ENCODE results near the gene GRIK3. TPM values are rescaled to one million over a fixed set of nuclear protein-coding genes. Genes with fewer than 3 reads are reported as not detected.

GRIK3 gene
- polyA plus RNA-seq, 1 donor (not counting 4 experiments of a cell fraction or from before 2014, with no cell fraction given) = not detected

DNA sequence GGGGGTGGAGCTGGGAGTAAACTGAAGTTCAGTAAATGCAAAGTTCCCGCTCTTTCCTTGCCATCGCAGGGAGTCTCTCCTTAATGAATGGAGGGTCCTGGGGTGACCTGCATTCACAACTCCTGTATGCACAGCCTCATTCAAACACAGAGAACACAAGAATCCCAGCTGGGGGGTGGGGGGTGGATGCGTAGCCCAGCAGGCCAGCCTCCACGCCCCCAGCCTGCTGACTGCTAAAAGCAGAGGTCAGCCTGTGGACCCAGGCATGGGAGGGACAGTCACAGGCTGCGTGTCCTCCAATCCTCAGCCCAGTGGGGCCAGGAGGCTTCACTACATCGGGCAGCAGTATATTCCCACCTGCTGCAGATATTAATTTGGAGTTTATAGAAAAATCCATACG lies 263.1 kb downstream of the GRIK3 start:
- FAIRE-seq (no peak), DNase-seq (ENCODE audit: low read depth, low spot score) (no peak)
- Histone ChIP-seq H3K79me2 (ENCODE audit: control insufficient read depth, insufficient read depth, low read length) (no peaks in the 10 kb centered on the region), H3K27ac (ENCODE audit: control insufficient read depth, insufficient read depth, low read length) (no peak overlapping the region), H3K36me3 (ENCODE audit: control insufficient read depth in 2 of 2, extremely low read depth in 1 of 2, insufficient read depth in 2 of 2, low read length in 2 of 2) (no peaks in the 10 kb centered on the region), H2AFZ (ENCODE audit: control insufficient read depth, low read length) (no peak overlapping the region), H3K4me1 (ENCODE audit: control insufficient read depth, extremely low read depth, insufficient read depth, low read length) (no peaks in the 10 kb centered on the region), H3K9ac (ENCODE audit: control insufficient read depth, extremely low read depth, insufficient read depth, low read length) (no peak overlapping the region), H3K9me1 (ENCODE audit: control insufficient read depth, extremely low read depth, insufficient read depth, low read length) (no peaks in the 10 kb centered on the region), H3K9me3 (ENCODE audit: control insufficient read depth, low read depth, low read length) (no peaks in the 10 kb centered on the region), H3K4me3 (ENCODE audit: control insufficient read depth in 2 of 3, extremely low read depth in 1 of 3, insufficient read depth in 2 of 3, low read depth in 1 of 3, low read length in 3 of 3) (no peak overlapping the region), H3K27me3 (ENCODE audit: control insufficient read depth, extremely low read depth, insufficient read depth, low read length) (peaks cover 15% of the 10 kb centered on the region), H3K4me2 (ENCODE audit: control insufficient read depth, extremely low read depth, insufficient read depth, low read depth, low read length) (no peak overlapping the region), H4K20me1 (ENCODE audit: control insufficient read depth, extremely low read depth, insufficient read depth, low read length) (no peaks in the 10 kb centered on the region)
- TF ChIP-seq, protein P1, sequence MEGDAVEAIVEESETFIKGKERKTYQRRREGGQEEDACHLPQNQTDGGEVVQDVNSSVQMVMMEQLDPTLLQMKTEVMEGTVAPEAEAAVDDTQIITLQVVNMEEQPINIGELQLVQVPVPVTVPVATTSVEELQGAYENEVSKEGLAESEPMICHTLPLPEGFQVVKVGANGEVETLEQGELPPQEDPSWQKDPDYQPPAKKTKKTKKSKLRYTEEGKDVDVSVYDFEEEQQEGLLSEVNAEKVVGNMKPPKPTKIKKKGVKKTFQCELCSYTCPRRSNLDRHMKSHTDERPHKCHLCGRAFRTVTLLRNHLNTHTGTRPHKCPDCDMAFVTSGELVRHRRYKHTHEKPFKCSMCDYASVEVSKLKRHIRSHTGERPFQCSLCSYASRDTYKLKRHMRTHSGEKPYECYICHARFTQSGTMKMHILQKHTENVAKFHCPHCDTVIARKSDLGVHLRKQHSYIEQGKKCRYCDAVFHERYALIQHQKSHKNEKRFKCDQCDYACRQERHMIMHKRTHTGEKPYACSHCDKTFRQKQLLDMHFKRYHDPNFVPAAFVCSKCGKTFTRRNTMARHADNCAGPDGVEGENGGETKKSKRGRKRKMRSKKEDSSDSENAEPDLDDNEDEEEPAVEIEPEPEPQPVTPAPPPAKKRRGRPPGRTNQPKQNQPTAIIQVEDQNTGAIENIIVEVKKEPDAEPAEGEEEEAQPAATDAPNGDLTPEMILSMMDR (optimal IDR thresholded peaks at IDR 0.05 in 1 of 3, IDR thresholded peaks at IDR 0.05 in 1 of 3, conservative IDR thresholded peaks at IDR 0.05 in 1 of 3; ENCODE audit: extremely low read depth in 1 of 3, insufficient read depth in 2 of 3, low read length in 3 of 3) = no peak
- no peak for TF ChIP-seq EZH2 (IDR thresholded peaks at IDR 0.05; ENCODE audit: low read length)
- dilution Hi-C loops (cut with MboI; ENCODE audit: extremely low pct_ligation_motif_present, low sequenced_read_pairs) = no loop called here

DNA sequence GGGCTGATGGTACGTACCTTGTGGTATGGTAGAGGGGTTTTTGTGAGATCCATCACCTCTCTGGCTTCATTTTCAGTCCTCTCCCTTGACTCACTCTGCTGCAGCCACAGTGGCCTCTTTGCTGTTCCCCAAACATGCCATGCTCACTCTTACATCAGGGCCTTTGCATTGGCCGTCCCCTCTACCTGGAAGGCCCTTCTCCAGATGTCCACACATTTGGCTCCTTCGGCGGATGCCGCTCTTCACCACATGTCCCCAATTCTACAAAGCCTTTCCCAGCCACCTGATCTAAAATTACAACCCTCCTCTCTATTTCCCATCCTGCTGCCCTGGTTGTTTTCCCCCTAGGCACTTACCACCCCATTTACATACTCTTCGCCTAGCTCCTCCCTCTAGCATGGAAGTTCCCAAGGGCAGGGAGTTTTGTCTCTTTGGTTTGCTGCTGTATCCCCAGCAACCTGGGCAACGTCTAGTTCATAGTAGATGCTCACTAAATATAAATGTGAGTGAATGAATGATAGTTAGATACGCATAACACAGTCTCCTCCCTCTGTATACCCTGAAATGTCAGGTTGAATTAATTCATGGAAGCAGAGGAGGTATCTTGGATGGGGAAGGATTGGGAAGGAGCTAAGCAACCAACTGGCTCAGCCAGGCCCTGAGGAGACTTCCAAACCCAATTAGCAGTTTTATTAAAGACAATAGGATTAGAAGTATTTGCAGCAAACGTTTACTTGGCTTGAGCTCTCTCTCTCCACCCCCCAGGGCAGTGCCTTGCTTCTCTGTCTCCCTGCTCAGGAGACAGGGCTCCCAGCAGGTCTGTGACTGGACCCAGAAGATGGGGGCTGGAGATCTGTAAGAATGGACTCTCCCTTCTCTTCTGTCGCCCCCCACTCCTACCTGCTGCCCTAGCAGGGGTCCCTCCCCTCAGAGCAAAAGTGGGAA lies 264.2 kb downstream of the GRIK3 start:
- H2AFZ ChIP-seq (ENCODE audit: control insufficient read depth, low read length) = no peak overlapping the region
- H3K79me2 ChIP-seq (ENCODE audit: control insufficient read depth, insufficient read depth, low read length) = no peaks in the 10 kb centered on the region
- H3K9ac ChIP-seq (ENCODE audit: control insufficient read depth, extremely low read depth, insufficient read depth, low read length) = no peak overlapping the region
- no peak overlapping the region for H3K27ac ChIP-seq (ENCODE audit: control insufficient read depth, insufficient read depth, low read length)
- H3K4me2 ChIP-seq (ENCODE audit: control insufficient read depth, extremely low read depth, insufficient read depth, low read depth, low read length) = no peak overlapping the region
- no peaks in the 10 kb centered on the region for H3K9me3 ChIP-seq (ENCODE audit: control insufficient read depth, low read depth, low read length)
- H3K27me3 ChIP-seq (ENCODE audit: control insufficient read depth, extremely low read depth, insufficient read depth, low read length) = peaks cover 12% of the 10 kb centered on the region
- TF ChIP-seq, protein P1 (optimal IDR thresholded peaks at IDR 0.05 in 1 of 3, IDR thresholded peaks at IDR 0.05 in 1 of 3, conservative IDR thresholded peaks at IDR 0.05 in 1 of 3; ENCODE audit: extremely low read depth in 1 of 3, insufficient read depth in 2 of 3, low read length in 3 of 3) = no peak
- TF ChIP-seq EZH2 (IDR thresholded peaks at IDR 0.05; ENCODE audit: low read length) = no peak
- no peaks in the 10 kb centered on the region for H3K4me1 ChIP-seq (ENCODE audit: control insufficient read depth, extremely low read depth, insufficient read depth, low read length)
- dilution Hi-C loops (cut with MboI; ENCODE audit: extremely low pct_ligation_motif_present, low sequenced_read_pairs) = no loop called here
- DNase-seq (ENCODE audit: low read depth, low spot score) (no peak), FAIRE-seq (no peak)
- H4K20me1 ChIP-seq (ENCODE audit: control insufficient read depth, extremely low read depth, insufficient read depth, low read length) = peaks cover 2% of the 10 kb centered on the region
- no peaks in the 10 kb centered on the region for H3K36me3 ChIP-seq (ENCODE audit: control insufficient read depth in 2 of 2, extremely low read depth in 1 of 2, insufficient read depth in 2 of 2, low read length in 2 of 2)
- H3K9me1 ChIP-seq (ENCODE audit: control insufficient read depth, extremely low read depth, insufficient read depth, low read length) = no peaks in the 10 kb centered on the region
- H3K4me3 ChIP-seq (ENCODE audit: control insufficient read depth in 2 of 3, extremely low read depth in 1 of 3, insufficient read depth in 2 of 3, low read depth in 1 of 3, low read length in 3 of 3) = no peak overlapping the region
